Measurements from ENCODE around the gene IFI30.

- TF ChIP-seq CTCF (IDR thresholded peaks at IDR 0.05): no peak
- no peak for TF ChIP-seq ZFX (IDR thresholded peaks at IDR 0.05; ENCODE audit: borderline replicate concordance)
Measured at GRCh38 chr19:18194554-18195238, 21.1 kb downstream of the IFI30 start.

Data from 22Rv1 (cell line).